K562 (cell line): ENCODE measurements around the gene PRKAG2. TPM values are rescaled to one million over a fixed set of nuclear protein-coding genes. Genes with fewer than 3 reads are reported as not detected.

Source experiments
- ARID2 ChIP-seq: fragments of 450-650 bp; IDR thresholded peaks from 2 replicates; pipeline ENCODE4 v1.6.1; 2017; ENCODE audit warnings: antibody characterized with exemption, mild to moderate bottlenecking
- CBFA2T3 ChIP-seq: fragments of 450-650 bp; IDR thresholded peaks from 2 replicates; pipeline ENCODE4 v1.6.1; 2017
- MTA3 ChIP-seq: fragments of 450-650 bp; formaldehyde crosslinking; IDR thresholded peaks from 2 replicates; pipeline ENCODE4 v1.6.1; 2017; ENCODE audit warnings: mild to moderate bottlenecking, borderline replicate concordance
- NFE2L1 ChIP-seq: fragments of 450-650 bp; IDR thresholded peaks from 2 replicates; pipeline ENCODE4 v1.6.1; 2016; ENCODE audit warnings: missing genetic modification characterization, low read depth, mild to moderate bottlenecking, missing compliant biosample characterization, moderate library complexity, borderline replicate concordance
- NR1H2 ChIP-seq: sonication (generic); formaldehyde crosslinking; IDR thresholded peaks from 2 replicates; pipeline ENCODE4 v1.4.0; 2020; ENCODE audit warnings: mild to moderate bottlenecking, missing genetic modification reagents
- POLR2H ChIP-seq: IDR thresholded peaks from 2 replicates; pipeline ENCODE4 v1.6.1; 2016; ENCODE audit warnings: missing genetic modification characterization, low read depth, mild to moderate bottlenecking, control low read depth, missing compliant biosample characterization, moderate library complexity
- SAFB2 ChIP-seq: fragments of 200-400 bp; formaldehyde crosslinking; IDR thresholded peaks from 2 replicates; pipeline ENCODE4 v1.6.1; 2018; ENCODE audit warnings: borderline replicate concordance, low read length, low read depth, moderate library complexity; ENCODE audit not compliant: severe bottlenecking
- SIN3B ChIP-seq: fragments of 450-650 bp; IDR thresholded peaks from 2 replicates; pipeline ENCODE4 v1.6.1; 2017; ENCODE audit warnings: low read depth, mild to moderate bottlenecking, moderate library complexity
- ZBTB1 ChIP-seq: sonication (generic); formaldehyde crosslinking; IDR thresholded peaks from 2 replicates; pipeline ENCODE4 v1.8.1; 2023; ENCODE audit warnings: missing genetic modification reagents, low read depth, mild to moderate bottlenecking, borderline replicate concordance
- ZFP30 ChIP-seq: fragments of 250-450 bp; sonication (Bioruptor Pico); IDR thresholded peaks from 2 replicates; pipeline ENCODE4 v1.8.0; 2022; ENCODE audit warnings: moderate library complexity, mild to moderate bottlenecking, inconsistent platforms, borderline replicate concordance
- ZFP36 ChIP-seq: fragments of 150-350 bp; IDR thresholded peaks from 2 replicates; pipeline ENCODE4 v1.6.1; 2018; ENCODE audit warnings: low read length, low read depth; ENCODE audit not compliant: partially characterized antibody
- ZNF174 ChIP-seq: fragments of 250-450 bp; sonication (Bioruptor Pico); IDR thresholded peaks from 2 replicates; pipeline ENCODE4 v1.4.0; 2020; ENCODE audit warnings: mild to moderate bottlenecking
- ZNF23 ChIP-seq: fragments of 250-450 bp; sonication (Bioruptor Pico); IDR thresholded peaks from 2 replicates; pipeline ENCODE4 v1.4.0; 2020; ENCODE audit warnings: mild to moderate bottlenecking
- polyA plus RNA-seq, 8 experiments: library from polyadenylated mRNA; depleted of rRNA in 4 of 8; stranded (reverse) in 5 of 8; unstranded in 3 of 8; fragments of >200 nt; fragmentation: Nextera tagmentation in 2 of 8; fragmentation: Illumina TruSeq in 1 of 8; extraction: Ambion mirVana in 2 of 8; extraction: Trizol in 1 of 8; gene quantifications; 2 replicates each; pipeline versions ENCODE4 v1.2.1 to v1.2.3, GENCODE V29; 2011 to 2014; ENCODE audit warnings: inconsistent platforms in 1 of 8, missing spikeins in 1 of 8
- total RNA-seq, 7 experiments: library from RNA; depleted of rRNA in 6 of 7; stranded (reverse); fragments of >200 nt in 6 of 7; fragmentation: Illumina TruSeq in 2 of 7; extraction: Trizol in 2 of 7; gene quantifications; 2 replicates each; pipeline versions ENCODE4 v1.2.1 to v1.2.3, GENCODE V29; 2011 to 2021; ENCODE audit warnings: low replicate concordance in 1 of 7
- TF ChIP-seq, protein P1 (sequence below): fragments of 250-450 bp; sonication (Bioruptor Pico); IDR thresholded peaks from 2 replicates; pipeline ENCODE4 v1.9.0; 2021; ENCODE audit warnings: mild to moderate bottlenecking
- TF ChIP-seq, protein P2 (sequence below): IDR thresholded peaks from 3 replicates; pipeline ENCODE4 v1.6.1; 2011; ENCODE audit warnings: borderline replicate concordance, mild to moderate bottlenecking; ENCODE audit not compliant: insufficient read length, insufficient read depth
- TF ChIP-seq, protein P3 (sequence below): fragments of 250-450 bp; sonication (Bioruptor Pico); IDR thresholded peaks from 2 replicates; pipeline ENCODE4 v1.4.0; 2020

PRKAG2 gene
- total and polyA plus RNA-seq, 9 of the 15 experiments (the other 6 are each of a cell fraction or from before 2014, with no cell fraction given): 0.99 to 5.6 (median 3.3) TPM

DNA sequence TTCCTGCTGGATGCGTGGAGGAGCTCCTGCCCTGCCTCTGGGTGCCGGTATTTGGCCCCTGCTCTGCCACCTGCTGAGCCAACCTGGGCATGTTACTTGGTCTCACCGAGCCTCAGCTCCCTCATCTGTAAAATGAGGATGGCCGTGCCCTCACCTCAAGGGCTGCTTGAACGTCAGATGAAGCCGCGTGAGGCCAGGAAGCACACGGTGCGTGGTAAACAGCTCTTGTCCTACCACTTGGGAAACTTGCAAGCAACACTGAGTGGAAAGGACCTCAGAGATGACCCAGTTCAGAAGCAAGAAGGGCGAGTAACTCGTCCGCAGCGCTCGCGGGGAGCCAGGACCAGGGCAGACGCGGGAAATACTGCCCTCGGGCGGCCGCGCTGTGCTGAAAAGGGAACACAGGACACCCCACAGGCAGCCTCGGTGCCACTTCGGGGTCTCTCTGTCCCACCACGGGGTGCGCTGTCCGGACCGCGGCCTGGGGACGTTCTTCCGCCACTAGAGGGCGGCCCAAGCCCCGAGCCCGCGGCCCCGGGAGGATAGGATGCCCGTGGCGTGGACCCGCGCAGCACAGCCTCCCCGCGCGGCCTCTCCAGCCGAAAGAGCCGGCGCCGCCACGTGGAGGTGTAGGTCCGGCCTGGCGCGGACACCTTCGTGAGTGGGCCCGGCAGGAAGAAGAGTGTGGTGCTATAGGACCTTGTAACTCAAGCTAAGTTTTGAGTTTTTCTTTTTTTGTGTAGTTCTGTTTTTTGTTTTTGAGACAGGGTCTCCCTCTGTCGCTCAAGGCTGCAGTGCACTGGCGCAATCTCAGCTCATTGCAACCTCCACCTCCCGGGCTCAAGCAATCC, 94.1 kb downstream of the PRKAG2 start (continued):
- TF ChIP-seq, protein P1, sequence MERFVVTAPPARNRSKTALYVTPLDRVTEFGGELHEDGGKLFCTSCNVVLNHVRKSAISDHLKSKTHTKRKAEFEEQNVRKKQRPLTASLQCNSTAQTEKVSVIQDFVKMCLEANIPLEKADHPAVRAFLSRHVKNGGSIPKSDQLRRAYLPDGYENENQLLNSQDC (CRISPR knock-in tag): no peak
- TF ChIP-seq, protein P2, sequence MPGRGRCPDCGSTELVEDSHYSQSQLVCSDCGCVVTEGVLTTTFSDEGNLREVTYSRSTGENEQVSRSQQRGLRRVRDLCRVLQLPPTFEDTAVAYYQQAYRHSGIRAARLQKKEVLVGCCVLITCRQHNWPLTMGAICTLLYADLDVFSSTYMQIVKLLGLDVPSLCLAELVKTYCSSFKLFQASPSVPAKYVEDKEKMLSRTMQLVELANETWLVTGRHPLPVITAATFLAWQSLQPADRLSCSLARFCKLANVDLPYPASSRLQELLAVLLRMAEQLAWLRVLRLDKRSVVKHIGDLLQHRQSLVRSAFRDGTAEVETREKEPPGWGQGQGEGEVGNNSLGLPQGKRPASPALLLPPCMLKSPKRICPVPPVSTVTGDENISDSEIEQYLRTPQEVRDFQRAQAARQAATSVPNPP: no peak
- TF ChIP-seq, protein P3, sequence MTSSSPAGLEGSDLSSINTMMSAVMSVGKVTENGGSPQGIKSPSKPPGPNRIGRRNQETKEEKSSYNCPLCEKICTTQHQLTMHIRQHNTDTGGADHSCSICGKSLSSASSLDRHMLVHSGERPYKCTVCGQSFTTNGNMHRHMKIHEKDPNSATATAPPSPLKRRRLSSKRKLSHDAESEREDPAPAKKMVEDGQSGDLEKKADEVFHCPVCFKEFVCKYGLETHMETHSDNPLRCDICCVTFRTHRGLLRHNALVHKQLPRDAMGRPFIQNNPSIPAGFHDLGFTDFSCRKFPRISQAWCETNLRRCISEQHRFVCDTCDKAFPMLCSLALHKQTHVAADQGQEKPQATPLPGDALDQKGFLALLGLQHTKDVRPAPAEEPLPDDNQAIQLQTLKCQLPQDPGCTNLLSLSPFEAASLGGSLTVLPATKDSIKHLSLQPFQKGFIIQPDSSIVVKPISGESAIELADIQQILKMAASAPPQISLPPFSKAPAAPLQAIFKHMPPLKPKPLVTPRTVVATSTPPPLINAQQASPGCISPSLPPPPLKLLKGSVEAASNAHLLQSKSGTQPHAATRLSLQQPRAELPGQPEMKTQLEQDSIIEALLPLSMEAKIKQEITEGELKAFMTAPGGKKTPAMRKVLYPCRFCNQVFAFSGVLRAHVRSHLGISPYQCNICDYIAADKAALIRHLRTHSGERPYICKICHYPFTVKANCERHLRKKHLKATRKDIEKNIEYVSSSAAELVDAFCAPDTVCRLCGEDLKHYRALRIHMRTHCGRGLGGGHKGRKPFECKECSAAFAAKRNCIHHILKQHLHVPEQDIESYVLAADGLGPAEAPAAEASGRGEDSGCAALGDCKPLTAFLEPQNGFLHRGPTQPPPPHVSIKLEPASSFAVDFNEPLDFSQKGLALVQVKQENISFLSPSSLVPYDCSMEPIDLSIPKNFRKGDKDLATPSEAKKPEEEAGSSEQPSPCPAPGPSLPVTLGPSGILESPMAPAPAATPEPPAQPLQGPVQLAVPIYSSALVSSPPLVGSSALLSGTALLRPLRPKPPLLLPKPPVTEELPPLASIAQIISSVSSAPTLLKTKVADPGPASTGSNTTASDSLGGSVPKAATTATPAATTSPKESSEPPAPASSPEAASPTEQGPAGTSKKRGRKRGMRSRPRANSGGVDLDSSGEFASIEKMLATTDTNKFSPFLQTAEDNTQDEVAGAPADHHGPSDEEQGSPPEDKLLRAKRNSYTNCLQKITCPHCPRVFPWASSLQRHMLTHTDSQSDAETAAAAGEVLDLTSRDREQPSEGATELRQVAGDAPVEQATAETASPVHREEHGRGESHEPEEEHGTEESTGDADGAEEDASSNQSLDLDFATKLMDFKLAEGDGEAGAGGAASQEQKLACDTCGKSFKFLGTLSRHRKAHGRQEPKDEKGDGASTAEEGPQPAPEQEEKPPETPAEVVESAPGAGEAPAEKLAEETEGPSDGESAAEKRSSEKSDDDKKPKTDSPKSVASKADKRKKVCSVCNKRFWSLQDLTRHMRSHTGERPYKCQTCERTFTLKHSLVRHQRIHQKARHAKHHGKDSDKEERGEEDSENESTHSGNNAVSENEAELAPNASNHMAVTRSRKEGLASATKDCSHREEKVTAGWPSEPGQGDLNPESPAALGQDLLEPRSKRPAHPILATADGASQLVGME (CRISPR knock-in tag): 0 out of 2 replicates have a peak, but pooled peaks have one; percentile 48
- TF ChIP-seq ZNF174: no peak
- TF ChIP-seq ZNF23 (CRISPR knock-in tag): no peak
- peak; percentile 84; the same call in 1 of the 2 replicates for TF ChIP-seq MTA3
- TF ChIP-seq NFE2L1 (tag): no peak
- TF ChIP-seq ARID2: no peak
- TF ChIP-seq SIN3B: no peak
- no peak for TF ChIP-seq SAFB2
- TF ChIP-seq ZFP36: no peak
- no peak for TF ChIP-seq CBFA2T3
- TF ChIP-seq POLR2H: no peak
- no peak for TF ChIP-seq ZFP30 (CRISPR knock-in tag)
- no peak for TF ChIP-seq NR1H2 (CRISPR knock-in tag)
- no peak for TF ChIP-seq ZBTB1 (CRISPR knock-in tag)
